HG03159 (cell line): ENCODE results near the gene HIVEP3.

Experiments
- ATAC-seq: cut with Tn5 transposase; IDR thresholded peaks from one replicate; pipeline ENCODE4 v1.9.1; 2021; ENCODE audit warnings: mild to moderate bottlenecking, moderate library complexity; ENCODE audit not compliant: unreplicated experiment

Gene HIVEP3

DNA sequence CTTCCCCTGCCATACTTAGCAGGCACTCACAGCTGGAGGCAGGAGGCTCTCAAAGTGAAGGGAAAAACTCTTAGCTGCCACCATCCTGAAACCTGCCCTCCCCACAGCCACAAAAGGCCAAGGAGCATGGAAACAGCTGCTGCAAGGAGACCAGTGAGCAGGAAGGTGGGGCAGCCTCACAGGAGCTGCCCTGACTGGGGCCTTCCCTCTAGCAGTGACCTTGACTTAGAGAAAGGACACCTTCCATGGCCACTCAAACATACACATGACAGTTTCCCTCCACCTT lies 126.3 kb downstream of the HIVEP3 start:
- ATAC-seq: no peak

DNA sequence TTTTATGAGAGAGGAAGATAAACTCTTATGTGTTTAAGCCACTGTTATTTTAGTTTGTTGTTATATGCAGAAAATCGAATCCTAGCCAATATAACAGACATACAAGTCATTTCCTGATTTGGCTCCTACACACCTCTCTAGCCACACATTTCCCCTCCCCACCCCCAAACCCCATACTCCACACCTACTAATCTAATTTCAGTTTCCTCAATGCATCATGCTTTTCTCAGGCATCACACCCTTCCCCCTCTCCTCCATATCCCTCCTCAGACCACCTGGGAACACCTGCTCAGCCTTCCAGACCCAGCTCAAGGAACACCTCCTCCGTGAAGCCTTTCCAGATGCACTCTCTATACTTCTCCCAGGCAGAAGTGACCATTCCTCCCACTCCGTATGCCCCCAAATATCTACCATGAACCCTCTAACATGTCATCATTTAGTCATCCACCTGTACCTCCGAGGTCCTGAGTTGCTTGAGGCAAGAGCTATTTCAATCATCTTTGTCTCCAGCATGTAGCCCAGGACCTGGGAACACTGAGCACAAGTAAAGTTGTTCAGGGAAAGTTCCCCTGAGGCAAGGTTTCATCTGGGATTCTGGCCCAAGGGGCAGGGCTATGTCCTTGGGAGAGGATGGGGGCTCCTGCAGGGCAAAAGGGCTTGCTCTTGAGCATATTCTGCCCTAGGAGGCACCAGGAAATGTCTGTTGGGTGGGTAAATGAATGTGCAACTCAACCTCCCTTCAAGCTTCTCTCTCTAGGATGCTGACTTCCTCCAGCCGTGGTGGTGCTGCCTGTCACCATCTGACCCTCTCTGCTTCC lies 126.8 kb downstream of the HIVEP3 start:
- no peak for ATAC-seq

DNA sequence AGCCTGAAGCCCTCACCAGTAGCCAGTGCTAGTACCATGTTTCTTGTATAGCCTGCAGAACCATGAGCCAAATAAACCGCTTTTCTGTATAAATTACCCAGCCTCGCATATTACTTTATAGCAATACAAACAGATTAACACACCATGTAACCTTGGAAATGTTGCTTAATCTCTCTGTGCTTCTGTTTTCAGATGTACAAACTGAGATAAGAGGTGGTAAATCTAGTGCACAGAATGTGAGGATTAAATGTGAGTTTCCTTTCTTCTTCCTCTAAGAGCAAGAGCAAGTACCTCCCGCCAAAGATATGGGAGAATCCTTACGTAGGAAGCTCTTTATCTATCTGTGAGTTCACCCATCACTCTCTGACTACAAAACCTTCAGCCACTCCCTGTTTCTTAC lies 128.4 kb downstream of the HIVEP3 start:
- no peak for ATAC-seq

DNA sequence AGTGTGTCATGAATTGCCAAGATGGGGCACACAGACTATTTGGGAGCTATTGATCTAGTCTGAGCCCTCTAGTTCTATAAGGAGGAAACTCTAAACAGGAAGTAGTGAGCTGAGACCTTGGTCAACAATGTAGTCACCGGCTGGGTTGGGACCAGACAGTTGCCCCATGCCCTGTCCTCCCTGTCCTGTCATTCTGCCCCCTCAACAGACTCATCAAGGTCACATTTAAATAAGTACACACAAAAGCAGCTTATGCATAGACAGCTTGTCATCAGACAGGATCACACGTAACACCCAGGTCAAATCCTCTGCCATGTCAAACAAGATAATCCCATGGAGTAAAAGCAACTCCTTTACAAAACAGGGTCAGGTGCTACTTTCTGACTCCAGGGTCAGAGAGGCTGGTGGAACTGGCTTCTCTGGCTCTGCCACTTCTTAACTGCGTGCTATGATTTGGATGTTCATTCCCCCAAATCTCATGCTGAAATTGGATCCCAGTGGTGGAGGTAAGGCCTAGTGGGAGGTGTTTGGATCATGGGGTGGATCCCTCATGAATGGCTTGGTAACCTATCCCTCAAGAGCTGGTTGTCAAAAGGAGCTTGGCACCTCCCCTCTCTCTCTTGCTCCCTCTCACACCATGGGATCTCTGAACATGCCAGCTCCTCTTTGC lies 128.9 kb downstream of the HIVEP3 start:
- no peak for ATAC-seq

DNA sequence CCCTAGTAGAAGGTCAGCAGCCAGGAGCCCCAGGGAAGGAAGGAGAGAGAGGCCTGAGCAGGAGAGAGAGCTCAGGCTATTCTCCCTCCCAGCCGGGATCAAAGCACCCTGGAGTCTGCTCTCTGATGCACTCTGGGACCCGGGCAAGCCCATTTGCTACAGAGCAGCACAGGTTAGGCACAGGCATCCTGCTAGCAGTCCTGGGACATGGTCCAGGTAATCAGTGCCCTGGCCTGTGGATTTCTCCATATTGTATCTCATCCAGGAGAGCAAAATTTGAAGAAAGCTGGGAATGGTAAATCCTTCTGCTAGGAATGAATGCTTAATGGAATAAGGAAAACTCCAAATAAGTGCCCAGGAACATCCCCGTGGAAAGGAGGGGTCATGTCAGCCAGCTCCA lies 130.3 kb downstream of the HIVEP3 start:
- no peak for ATAC-seq

DNA sequence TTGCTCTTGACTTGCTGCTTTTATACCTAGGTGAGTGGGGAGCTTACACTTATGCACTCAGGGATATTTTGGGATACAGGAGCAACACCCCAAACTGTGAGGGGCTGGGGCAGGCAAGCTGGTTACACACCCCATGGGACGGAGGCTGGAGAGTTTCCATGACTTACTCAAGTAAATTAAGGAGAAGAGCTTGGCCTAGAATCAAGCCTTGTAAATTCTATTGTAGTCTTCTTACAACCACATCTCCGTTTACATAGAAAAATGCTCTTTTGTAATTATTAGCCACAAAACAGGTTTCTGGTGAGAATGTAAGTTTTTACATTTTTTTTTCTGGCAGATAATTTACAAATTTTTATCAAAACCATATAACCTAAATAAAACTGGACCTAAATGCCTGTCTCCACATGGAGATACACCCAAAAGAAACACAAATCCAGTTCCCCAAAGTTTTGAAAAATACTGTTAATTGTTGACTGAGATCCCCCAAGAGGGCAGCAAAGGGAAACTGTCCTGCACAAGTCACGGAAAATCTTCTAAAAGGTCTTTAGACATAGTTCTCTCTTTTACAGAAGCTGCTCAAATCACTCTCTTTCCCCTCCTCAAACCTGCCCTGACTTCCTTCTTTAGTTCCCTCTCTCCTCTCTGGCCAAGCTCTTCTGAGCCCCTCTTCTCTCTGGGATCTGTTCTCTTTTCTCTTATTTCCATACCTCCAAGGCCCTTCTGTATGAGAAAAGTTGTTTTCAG lies 134.0 kb downstream of the HIVEP3 start:
- no peak for ATAC-seq

DNA sequence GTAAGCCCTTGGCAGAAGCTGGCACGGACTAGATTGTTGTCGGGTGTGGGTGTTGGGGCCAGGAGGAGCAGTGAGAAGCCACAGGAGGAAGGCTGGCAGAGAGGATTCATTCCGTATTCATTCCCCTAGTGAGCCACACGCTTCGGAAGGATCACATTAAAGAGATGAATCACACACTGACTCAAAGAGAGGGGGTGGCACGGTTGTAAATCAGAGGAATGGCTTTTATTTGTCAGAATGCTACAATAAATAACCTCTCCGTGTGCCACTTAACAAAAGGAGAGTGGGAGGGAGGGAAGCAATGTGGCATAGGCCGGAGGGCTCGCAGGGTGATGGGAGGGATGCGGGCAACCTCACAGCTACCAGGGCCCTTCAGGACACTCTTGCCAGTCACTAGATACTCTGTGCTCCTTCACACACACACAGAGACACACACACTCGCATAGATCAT lies 135.5 kb downstream of the HIVEP3 start:
- no peak for ATAC-seq

DNA sequence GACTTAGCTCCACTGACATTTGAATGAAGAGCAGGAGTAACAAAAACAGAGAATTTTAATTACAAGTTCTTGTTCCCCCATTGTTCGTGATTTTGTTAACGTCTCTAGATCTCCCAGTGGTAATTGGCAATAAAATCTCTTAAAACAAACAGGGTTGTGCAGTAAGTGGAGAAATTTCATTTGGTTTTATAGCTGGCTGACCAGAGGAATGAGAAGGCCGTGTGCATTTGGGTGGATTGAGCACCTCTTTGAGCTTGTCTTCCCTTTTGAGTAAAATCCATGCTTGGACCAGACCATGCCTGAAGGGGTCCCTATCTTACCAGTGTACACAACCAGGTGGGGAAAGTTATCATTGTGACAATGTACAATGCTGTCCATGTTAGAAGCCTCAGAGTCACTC lies 137.8 kb downstream of the HIVEP3 start:
- no peak for ATAC-seq

DNA sequence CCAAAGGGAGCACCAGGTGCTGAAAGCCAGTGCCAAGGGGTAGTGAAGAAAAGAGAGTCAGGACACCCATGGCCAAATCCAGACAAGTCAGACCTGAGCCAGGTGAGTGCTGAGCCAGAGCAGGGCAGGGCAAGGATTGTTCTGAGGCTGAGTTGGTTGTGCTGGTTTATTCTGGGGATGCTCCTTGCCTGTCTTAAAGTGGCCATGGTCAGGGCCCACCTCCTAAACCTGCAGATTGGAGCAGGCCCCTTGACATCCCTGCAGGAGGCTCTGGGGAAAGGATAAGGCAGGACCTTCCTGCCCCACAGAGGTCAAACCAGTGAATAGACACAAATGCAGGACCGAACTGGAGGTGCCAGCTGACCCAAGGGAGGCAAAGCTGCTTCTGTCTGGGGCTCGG lies 138.4 kb downstream of the HIVEP3 start:
- no peak for ATAC-seq

DNA sequence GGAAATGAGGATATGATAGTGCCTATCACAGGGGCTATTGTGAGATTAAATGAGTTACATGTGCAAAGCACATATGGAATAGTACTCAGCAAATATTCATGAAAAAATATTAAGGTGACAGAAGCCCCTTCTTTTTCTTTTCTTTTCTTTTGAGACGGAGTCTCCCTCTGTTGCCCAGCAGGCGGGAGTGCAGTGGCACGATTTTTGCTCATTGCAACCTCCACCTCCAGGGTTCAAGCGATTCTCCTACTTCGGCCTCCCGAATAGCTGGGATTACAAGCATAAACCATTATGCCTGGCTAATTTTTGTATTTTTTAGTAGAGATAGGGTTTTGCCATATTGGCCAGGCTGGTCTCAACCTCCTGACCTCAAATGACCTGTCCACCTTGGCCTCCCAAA lies 139.4 kb downstream of the HIVEP3 start:
- no peak for ATAC-seq

DNA sequence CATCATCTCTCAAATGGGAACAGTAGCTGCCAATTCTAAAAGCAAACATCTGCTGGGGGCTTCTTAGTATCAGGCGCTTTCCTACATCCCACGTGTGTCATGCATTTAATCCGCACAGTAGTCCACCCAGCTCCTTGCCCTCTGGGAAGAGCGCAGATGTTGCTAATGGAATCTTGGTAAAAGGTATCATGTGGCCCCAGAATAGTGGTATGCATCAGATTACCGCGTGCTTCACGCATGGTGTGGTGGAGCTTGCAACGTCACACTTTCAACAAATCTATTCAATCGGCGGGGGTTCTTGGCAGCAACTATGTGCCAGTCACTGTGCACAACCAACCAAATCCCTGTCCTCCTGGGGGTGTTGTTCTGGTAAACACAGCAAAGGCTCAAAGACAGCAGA lies 141.0 kb downstream of the HIVEP3 start:
- no peak for ATAC-seq

DNA sequence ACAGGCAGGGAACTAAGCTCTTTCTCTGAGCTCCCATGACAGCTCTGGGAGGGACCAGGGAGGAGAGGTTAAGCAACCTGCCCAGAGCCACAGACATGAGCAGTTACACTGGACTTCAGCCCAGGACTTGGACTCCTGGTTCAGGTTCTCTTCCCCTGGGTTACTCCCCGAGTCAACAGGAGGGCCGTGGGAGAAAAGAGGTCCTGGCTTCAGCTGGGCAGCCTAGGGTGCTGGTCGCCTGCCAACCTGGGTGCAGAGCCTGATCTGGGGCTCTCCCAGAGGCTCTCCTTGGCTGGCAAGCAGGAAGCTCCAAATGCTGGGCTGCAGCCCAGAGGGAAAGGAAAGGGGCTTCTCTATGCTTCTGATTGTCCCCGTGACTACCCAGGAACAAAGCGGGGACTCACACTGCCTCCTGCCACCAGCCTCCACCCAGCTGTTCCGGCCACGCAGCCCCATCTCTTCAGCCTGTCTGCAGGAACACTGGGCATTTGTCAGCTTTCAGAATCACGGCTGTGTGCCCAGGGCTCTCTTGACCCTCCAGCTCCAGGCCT lies 141.8 kb downstream of the HIVEP3 start:
- ATAC-seq: no peak

DNA sequence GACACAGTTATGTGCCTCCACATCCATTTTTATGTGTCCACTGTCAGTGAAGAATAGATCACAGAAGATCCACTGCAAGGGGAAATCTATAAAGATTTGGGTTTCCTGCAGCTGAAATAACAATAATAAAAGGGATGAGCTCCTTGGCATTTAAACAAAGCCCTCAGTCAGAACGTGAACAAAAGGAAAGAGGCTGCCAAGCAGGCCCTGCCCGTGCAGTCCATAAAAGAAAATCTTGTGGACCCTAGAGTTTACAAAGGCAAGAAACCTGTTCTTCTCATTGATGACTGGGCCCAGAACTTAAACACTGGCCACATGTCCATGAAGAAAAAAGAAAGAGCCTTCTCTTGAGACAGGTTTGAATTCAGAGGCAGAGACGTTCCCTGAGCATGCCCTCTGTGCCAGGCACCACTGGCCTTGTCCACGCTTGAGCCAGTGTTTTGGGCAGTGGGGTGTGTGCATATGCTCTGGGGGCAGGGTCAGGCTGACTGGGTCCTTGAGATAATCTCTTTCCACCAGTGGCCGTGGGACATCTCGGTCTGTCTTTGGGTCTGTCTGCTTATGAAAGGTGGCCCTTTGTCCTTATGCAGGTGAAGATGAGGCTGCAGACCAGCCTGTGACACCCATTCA lies 142.7 kb downstream of the HIVEP3 start:
- no peak for ATAC-seq

DNA sequence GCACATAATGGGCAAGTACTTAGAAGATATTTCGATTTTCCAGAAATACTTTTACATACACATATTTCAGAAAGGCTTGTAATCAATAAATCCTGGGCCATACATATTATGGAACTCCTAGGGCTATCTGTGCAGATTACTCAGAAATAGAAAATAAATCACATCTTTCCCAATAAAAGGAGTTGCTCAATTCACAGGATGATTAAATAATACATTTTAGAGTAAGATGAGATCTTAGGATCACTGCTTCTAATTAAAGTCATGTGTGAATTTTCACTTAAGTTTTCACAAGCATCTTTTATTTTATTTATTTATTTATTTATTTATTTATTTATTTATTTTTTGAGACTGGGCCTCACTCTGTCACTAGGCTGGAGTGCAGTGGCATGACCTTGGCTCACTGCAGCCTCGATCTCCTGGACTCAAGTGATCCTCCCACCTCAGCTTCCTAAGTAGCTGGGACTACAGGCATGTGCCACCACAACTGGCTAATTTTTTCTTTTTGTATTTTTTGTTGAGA lies 144.2 kb downstream of the HIVEP3 start:
- ATAC-seq: no peak

DNA sequence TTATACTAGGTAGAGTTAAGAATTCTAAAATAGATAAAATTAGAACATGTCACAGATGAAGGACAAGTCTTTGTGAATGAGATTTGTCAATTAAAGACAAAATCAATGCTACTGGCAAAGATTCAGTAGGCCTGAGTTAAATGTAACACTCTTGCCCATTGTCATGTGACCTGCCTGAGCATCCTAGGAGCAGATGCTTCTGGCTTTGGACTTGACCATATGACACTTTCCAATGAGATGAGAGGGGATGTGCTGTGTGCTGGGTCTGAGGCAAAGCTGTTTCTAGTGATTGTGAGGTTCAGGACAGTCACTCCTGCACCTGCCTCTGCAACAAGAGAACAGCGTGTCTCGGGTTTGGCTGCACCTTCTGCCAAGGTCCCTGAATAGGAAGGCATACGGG lies 144.9 kb downstream of the HIVEP3 start:
- ATAC-seq: no peak

DNA sequence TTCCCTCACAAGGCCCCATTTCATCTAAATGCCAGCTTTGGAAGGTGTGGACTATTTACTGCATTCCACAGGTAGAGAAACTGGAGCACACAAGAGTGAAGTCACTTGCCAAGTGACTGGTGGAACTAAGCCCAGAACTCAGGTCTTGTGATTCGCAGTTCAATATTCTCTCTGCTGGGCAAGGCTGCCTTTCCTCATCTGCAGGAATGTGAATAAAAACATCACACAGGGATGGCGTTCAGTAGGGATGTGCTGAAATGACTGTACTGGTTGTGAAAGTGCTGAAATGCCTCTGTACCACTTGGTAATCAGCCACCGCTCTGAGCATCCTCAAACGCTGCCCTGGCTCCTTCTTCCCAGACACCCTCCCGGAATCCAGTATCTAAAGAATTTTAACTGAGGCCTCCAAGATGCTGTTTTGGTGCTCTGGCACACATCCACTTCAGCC lies 145.6 kb downstream of the HIVEP3 start:
- ATAC-seq: no peak

DNA sequence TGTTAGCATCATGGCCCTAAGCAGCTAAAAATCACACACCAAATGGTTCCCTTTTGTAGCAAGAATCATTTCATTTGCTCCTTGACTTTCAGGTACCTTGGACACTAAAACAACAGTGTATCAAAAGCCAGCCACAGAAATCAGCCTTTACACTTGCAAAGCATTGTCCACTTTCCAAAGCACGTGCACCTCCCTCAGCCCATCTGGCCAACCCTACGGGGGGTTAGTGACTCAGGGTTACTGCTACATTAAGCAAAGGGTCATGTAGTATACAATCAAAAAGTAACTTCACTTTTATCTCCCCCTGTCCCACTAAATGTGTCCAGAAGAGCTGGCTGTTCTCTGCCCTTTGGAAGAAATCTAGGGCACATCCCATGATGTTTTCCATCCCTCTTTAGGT lies 149.7 kb downstream of the HIVEP3 start:
- ATAC-seq: no peak

DNA sequence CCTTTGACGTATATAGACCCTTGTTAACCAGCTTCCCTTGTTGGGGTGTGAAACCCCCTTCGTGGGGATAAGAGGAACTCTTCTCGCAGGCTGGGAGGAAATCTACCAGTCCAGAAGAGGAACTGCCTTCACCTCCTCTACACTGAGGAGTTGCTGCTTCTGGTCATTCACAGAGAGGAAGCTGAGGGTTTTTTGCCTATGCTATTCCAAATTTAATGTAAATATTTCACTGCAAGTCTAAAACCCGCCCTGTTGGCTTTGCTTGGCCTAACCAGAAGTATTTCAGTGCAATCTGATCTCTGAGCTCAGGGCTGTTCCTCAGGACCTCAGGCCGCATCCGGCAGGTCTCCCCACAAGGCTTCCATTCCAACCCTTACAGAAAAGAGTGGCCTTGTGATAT lies 150.1 kb downstream of the HIVEP3 start:
- ATAC-seq: no peak

DNA sequence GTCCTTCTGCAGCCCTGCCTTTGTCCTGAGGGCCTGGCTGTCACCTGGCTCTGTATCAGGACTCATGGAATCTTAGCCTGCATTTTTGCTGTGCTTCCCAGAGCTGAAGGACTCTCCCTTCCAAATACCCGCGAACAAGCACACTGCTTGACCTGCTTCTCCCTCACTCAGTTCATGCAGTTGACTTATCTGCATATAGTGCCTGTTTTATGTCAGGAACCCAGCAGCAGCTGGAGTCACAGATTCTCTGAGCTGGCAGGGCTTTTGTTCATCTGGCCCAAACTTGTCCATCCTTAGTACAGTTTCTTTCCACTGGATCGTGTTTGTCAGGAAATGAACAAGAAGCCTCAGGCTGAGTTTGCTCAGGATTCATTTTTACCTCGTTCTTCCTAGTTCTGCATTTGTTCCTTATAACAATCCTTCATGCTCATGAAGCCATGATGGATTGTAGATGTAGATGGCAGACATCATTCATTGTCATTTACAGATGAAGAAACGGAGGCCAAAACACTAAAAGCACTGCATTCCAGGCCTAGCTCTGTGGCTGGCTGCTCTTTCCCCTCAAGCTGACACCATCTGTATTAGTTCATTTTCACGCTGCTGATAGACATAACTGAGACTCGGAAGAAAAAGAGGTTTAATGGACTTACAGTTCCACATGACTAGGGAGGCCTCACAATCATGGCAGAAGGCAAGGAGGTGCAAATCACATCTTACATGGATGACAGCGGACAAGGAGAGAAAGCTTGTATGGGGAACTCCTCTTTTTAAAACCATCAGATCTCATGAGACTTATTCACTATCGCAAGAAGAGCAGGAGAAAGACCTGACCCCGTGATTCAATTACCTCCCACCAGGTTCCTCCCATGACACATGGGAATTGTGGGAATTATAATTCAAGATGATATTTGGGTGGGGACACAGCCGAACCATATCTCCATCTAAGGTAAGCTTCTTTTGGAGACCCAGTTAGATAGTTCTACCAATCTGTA lies 150.9 kb downstream of the HIVEP3 start:
- ATAC-seq: no peak

DNA sequence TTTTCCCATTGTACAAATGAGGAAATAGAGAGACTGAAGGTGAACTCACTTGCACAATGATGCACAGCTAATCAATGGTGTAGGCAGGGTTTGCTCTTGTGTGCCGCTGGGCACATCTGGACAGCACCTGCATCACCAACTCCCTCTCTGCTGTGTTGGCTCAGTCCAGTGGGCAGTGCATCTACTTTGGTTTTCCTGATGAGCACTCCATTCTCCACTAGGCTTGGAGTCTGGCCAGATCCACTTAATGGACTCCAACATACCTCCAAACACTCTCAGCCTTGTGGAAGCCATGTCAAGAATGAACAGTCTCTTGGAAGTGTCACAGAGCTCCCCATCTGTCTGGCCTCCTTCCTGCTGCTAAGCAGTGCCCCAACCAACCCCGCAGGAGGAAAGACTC lies 152.2 kb downstream of the HIVEP3 start:
- no peak for ATAC-seq
